IPS-18a (cell line): Measurements from ENCODE around the gene COX6A1.

Experiments used
- H3K27ac ChIP-seq: one replicate; pipeline ENCODE4 v1.5.1; 2013; ENCODE audit warnings: low read length
- H3K27me3 ChIP-seq: one replicate; pipeline ENCODE4 v1.6.1; 2013; ENCODE audit warnings: mild to moderate bottlenecking, low read length; ENCODE audit not compliant: control insufficient read depth, insufficient read depth
- H3K36me3 ChIP-seq: one replicate; pipeline ENCODE4 v1.6.1; 2013; ENCODE audit warnings: low read depth, low read length; ENCODE audit not compliant: control insufficient read depth
- H3K4me1 ChIP-seq: one replicate; pipeline ENCODE4 v1.6.1; 2013; ENCODE audit warnings: low read depth, low read length; ENCODE audit not compliant: control insufficient read depth
- H3K4me3 ChIP-seq: one replicate; pipeline ENCODE4 v1.5.1; 2013; ENCODE audit warnings: low read length
- H3K9ac ChIP-seq: one replicate; pipeline ENCODE4 v1.6.1; 2013; ENCODE audit warnings: mild to moderate bottlenecking, low read length, moderate library complexity
- H3K9me3 ChIP-seq: one replicate; pipeline ENCODE4 v1.6.1; 2013; ENCODE audit warnings: low read depth, low read length; ENCODE audit not compliant: control insufficient read depth

COX6A1 gene

GRCh38 chr12:120488057-120488640 is 50.2 kb downstream of the COX6A1 start:
- no peaks in the 10 kb centered on the region for H3K4me1 ChIP-seq
- H3K9ac ChIP-seq: no peak overlapping the region

GRCh38 chr12:120489018-120489417 is 51.1 kb downstream of the COX6A1 start:
- Histone ChIP-seq H3K36me3 (no peaks in the 10 kb centered on the region), H3K27me3 (no peaks in the 10 kb centered on the region), H3K4me3 (no peak overlapping the region), H3K4me1 (no peaks in the 10 kb centered on the region), H3K9me3 (no peaks in the 10 kb centered on the region), H3K27ac (no peak overlapping the region), H3K9ac (no peak overlapping the region)

More at GRCh38 chr12:120488057-120488640, 50.2 kb downstream of the COX6A1 start:
- Histone ChIP-seq H3K36me3 (no peaks in the 10 kb centered on the region), H3K27me3 (no peaks in the 10 kb centered on the region), H3K9me3 (no peaks in the 10 kb centered on the region), H3K27ac (no peak overlapping the region), H3K4me3 (no peak overlapping the region)

GRCh38 chr12:120490325-120490724 is 52.4 kb downstream of the COX6A1 start:
- Histone ChIP-seq H3K4me3 (no peak overlapping the region), H3K4me1 (no peaks in the 10 kb centered on the region), H3K36me3 (no peaks in the 10 kb centered on the region), H3K27ac (no peak overlapping the region), H3K27me3 (no peaks in the 10 kb centered on the region), H3K9ac (no peak overlapping the region), H3K9me3 (no peaks in the 10 kb centered on the region)
